Activated naive CD8-positive, alpha-beta T cell treated with anti-CD3 and anti-CD28 coated beads, Interleukin-2, amount 50 U/mL, for 24 hours (primary cell): ENCODE data around the gene PROKR1.

Source experiments
- ATAC-seq: fragments of 150-1000 bp; cut with Tn5 transposase; one replicate; pipeline ENCODE4 v1.10.0; 2021
- DNase-seq: peaks from one replicate; pipeline ENCODE4 v3.0.0; 2021
- H3K27ac Mint-ChIP-seq: one replicate; pipeline ENCODE4 v1.8.0; 2021; ENCODE audit warnings: mild to moderate bottlenecking, mixed read lengths
- H3K27me3 Mint-ChIP-seq: one replicate; pipeline ENCODE4 v1.8.0; 2021; ENCODE audit warnings: mixed read lengths
- H3K36me3 Mint-ChIP-seq: one replicate; pipeline ENCODE4 v1.8.0; 2021; ENCODE audit warnings: low read depth, mixed read lengths
- H3K4me1 Mint-ChIP-seq: one replicate; pipeline ENCODE4 v1.8.0; 2021; ENCODE audit warnings: mixed read lengths
- H3K4me3 Mint-ChIP-seq: one replicate; pipeline ENCODE4 v1.8.0; 2021; ENCODE audit warnings: mild to moderate bottlenecking, moderate library complexity, mixed read lengths
- H3K9me3 Mint-ChIP-seq: one replicate; pipeline ENCODE4 v1.8.0; 2021; ENCODE audit warnings: mixed read lengths

The PROKR1 gene

GRCh38 chr2:68632021-68632420 is 11.4 kb upstream of the PROKR1 start:
- H3K9me3 Mint-ChIP-seq: peaks cover 3% of the 10 kb centered on the region
- H3K27me3 Mint-ChIP-seq: peaks cover 14% of the 10 kb centered on the region
- no peak overlapping the region for H3K27ac Mint-ChIP-seq
- ATAC-seq (no peak), DNase-seq (no peak)
- H3K36me3 Mint-ChIP-seq: peaks cover 2% of the 10 kb centered on the region
- no peak overlapping the region for H3K4me3 Mint-ChIP-seq
- no peaks in the 10 kb centered on the region for H3K4me1 Mint-ChIP-seq

GRCh38 chr2:68637047-68637446 is 6.3 kb upstream of the PROKR1 start:
- peaks cover 7% of the 10 kb centered on the region for H3K4me1 Mint-ChIP-seq
- H3K36me3 Mint-ChIP-seq: peaks cover 5% of the 10 kb centered on the region
- H3K4me3 Mint-ChIP-seq: no peak overlapping the region
- H3K27me3 Mint-ChIP-seq: peaks cover 24% of the 10 kb centered on the region
- no peak overlapping the region for H3K27ac Mint-ChIP-seq
- peaks cover 14% of the 10 kb centered on the region for H3K9me3 Mint-ChIP-seq
- DNase-seq: no peak
- ATAC-seq: no peak

DNA sequence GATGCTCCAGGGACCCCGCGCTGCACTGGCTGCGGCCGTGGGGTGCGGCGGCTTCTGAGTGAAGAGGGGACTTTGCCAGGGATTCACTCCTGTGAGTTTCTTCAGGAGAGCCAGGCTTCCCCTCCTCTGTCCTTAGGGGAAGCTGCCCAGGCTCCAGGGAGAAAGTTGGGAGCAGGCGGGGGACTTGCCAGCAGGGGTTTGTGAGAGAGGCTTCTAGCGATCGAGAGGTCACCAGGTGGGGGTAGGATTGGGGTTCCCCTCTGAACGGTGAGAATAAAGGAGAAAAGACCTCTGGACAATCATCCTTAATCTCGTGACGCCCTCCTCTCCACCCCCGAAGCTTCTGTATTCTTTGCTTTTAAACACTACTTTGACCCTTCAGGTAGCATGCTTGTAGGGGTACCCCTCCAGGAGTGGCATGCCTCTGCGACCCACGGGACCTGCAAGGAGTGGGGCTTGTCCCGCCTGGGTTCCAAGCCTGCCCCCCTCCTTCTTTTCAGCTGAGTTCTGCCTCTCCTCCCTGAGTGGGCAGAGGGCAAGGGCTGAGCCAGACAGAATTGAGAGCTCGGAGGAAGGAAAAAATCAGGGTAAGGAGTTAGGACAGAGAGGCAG is 601 bp downstream of the PROKR1 start:
- Mint-ChIP-seq H3K4me3 (peak overlapping the region; percentile 46), H3K27me3 (peaks cover 64% of the 10 kb centered on the region), H3K9me3 (peaks cover 16% of the 10 kb centered on the region), H3K27ac (no peak overlapping the region), H3K4me1 (peaks cover 31% of the 10 kb centered on the region), H3K36me3 (peaks cover 10% of the 10 kb centered on the region)
- ATAC-seq: peak; percentile 17
- no peak for DNase-seq

- Mint-ChIP-seq H3K9me3 (peaks cover 12% of the 10 kb centered on the region), H3K27ac (no peak overlapping the region), H3K4me3 (no peak overlapping the region), H3K4me1 (peaks cover 33% of the 10 kb centered on the region), H3K36me3 (peaks cover 10% of the 10 kb centered on the region), H3K27me3 (peaks cover 66% of the 10 kb centered on the region)
- peak; percentile 92 for ATAC-seq
- DNase-seq: no peak
Measured at GRCh38 chr2:68645523-68645922, 2.1 kb downstream of the PROKR1 start.

DNA sequence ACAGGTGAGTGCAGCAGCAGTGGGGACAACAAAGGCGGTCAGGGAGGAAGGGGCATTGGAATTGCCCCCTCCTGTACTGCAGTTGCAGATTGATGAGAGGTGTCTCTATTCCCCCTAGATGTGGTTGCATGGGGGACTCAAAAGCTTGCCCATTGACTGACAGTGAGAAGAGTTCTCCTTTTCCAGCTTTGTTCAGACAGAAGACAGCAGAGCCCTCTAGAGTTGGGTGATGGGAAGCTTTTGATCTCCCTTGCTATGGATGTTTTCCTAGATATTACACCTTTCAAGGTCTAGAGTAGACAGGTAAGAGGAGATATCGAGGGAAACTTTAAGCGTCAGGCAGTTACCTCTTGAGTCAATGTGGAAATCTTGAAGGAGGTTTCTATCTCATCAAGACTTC is 2.9 kb downstream of the PROKR1 start:
- ATAC-seq (no peak), DNase-seq (no peak)
- H3K4me1 Mint-ChIP-seq: peaks cover 35% of the 10 kb centered on the region
- no peak overlapping the region for H3K27ac Mint-ChIP-seq
- H3K9me3 Mint-ChIP-seq: peaks cover 4% of the 10 kb centered on the region
- H3K4me3 Mint-ChIP-seq: no peak overlapping the region
- H3K27me3 Mint-ChIP-seq: peaks cover 59% of the 10 kb centered on the region
- H3K36me3 Mint-ChIP-seq: peaks cover 7% of the 10 kb centered on the region

GRCh38 chr2:68650645-68651044 is 7.3 kb downstream of the PROKR1 start:
- no peaks in the 10 kb centered on the region for H3K9me3 Mint-ChIP-seq
- DNase-seq: no peak

GRCh38 chr2:68653034-68653433 is 9.7 kb downstream of the PROKR1 start:
- Mint-ChIP-seq H3K4me3 (peak overlapping the region; percentile 45), H3K36me3 (no peaks in the 10 kb centered on the region), H3K4me1 (peaks cover 50% of the 10 kb centered on the region), H3K27ac (peak overlapping the region; percentile 94), H3K27me3 (peaks cover 11% of the 10 kb centered on the region), H3K9me3 (no peaks in the 10 kb centered on the region)
- ATAC-seq: peak; percentile 27
- DNase-seq: no peak

More at GRCh38 chr2:68650645-68651044, 7.3 kb downstream of the PROKR1 start:
- Mint-ChIP-seq H3K4me1 (peaks cover 60% of the 10 kb centered on the region), H3K4me3 (no peak overlapping the region), H3K36me3 (no peaks in the 10 kb centered on the region), H3K27ac (peak overlapping the region; percentile 19), H3K27me3 (peaks cover 26% of the 10 kb centered on the region)
- no peak for ATAC-seq

GRCh38 chr2:68653538-68653982 is 10.2 kb downstream of the PROKR1 start:
- peak; percentile 90 for ATAC-seq
- Mint-ChIP-seq H3K27me3 (peaks cover 15% of the 10 kb centered on the region), H3K36me3 (no peaks in the 10 kb centered on the region), H3K4me3 (peak overlapping the region; percentile 45), H3K9me3 (no peaks in the 10 kb centered on the region), H3K4me1 (peaks cover 53% of the 10 kb centered on the region), H3K27ac (peak overlapping the region; percentile 94)
- DNase-seq: peak; percentile 60

DNA sequence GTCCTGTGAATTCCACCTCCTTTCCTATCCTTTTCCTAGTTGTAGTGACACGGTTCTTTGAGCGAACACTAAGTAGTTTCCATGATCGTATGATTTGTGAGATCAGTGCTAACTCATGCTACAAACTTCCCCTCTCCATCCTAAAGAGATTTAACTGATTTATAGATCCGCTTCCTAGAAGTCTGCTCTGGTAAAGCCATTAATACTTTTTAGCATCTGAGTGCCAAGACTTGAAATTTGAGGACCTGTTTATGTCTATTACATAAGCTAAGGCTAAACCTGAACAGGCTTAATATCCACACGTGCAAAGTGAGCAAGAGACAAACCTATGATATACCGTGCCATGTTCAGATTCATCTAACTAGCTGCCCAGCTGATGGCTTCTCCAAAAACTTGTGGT is 14.9 kb downstream of the PROKR1 start:
- Mint-ChIP-seq H3K4me3 (no peak overlapping the region), H3K9me3 (no peaks in the 10 kb centered on the region), H3K4me1 (peaks cover 51% of the 10 kb centered on the region), H3K27me3 (peaks cover 14% of the 10 kb centered on the region), H3K36me3 (no peaks in the 10 kb centered on the region), H3K27ac (no peak overlapping the region)
- DNase-seq (no peak), ATAC-seq (no peak)

DNA sequence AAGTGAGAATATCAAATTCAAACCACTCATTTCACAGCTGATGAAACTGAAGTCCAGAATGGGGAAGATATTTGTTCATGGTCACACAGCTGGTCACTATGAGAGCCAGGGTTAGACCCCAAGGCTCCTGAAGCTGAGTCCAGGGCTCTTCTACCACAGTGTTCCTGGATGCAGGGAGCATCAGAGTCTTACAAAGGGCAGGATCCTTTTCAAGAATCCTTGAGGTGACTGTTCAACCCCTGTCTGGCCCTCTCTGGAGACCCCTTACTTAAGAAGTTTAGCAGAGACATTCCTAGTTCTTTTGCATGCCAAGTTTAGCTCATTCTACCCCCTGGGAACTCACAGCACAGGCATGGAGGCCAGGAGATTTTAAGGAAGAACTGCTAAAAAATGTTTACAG is 15.7 kb downstream of the PROKR1 start:
- Mint-ChIP-seq H3K4me1 (peaks cover 49% of the 10 kb centered on the region), H3K4me3 (no peak overlapping the region), H3K27ac (no peak overlapping the region), H3K27me3 (peaks cover 14% of the 10 kb centered on the region), H3K9me3 (no peaks in the 10 kb centered on the region), H3K36me3 (no peaks in the 10 kb centered on the region)
- DNase-seq (no peak), ATAC-seq (no peak)

- no peak overlapping the region for H3K4me3 Mint-ChIP-seq
- peaks cover 6% of the 10 kb centered on the region for H3K9me3 Mint-ChIP-seq
- H3K27ac Mint-ChIP-seq: no peak overlapping the region
- DNase-seq (no peak), ATAC-seq (peak; percentile 64)
- H3K36me3 Mint-ChIP-seq: no peaks in the 10 kb centered on the region
- peaks cover 44% of the 10 kb centered on the region for H3K4me1 Mint-ChIP-seq
- H3K27me3 Mint-ChIP-seq: peaks cover 24% of the 10 kb centered on the region
Measured at GRCh38 chr2:68660658-68661057, 17.3 kb downstream of the PROKR1 start.

- H3K4me3 Mint-ChIP-seq: no peak overlapping the region
Measured at GRCh38 chr2:68662466-68662865, 19.1 kb downstream of the PROKR1 start.

GRCh38 chr2:68663371-68664156 is 20.2 kb downstream of the PROKR1 start:
- Mint-ChIP-seq H3K4me3 (peak overlapping the region; percentile 10), H3K4me1 (peaks cover 41% of the 10 kb centered on the region), H3K27me3 (peaks cover 19% of the 10 kb centered on the region), H3K27ac (peak overlapping the region; percentile 62), H3K36me3 (no peaks in the 10 kb centered on the region), H3K9me3 (peaks cover 16% of the 10 kb centered on the region)
- DNase-seq: no peak
- peak; percentile 97 for ATAC-seq

More at GRCh38 chr2:68662466-68662865, 19.1 kb downstream of the PROKR1 start:
- peaks cover 12% of the 10 kb centered on the region for H3K9me3 Mint-ChIP-seq
- H3K27ac Mint-ChIP-seq: no peak overlapping the region
- H3K27me3 Mint-ChIP-seq: peaks cover 23% of the 10 kb centered on the region
- H3K4me1 Mint-ChIP-seq: peaks cover 44% of the 10 kb centered on the region
- no peak for ATAC-seq
- no peaks in the 10 kb centered on the region for H3K36me3 Mint-ChIP-seq
- no peak for DNase-seq

GRCh38 chr2:68667371-68667770 is 24.0 kb downstream of the PROKR1 start:
- peaks cover 20% of the 10 kb centered on the region for H3K9me3 Mint-ChIP-seq
- DNase-seq: no peak
- peaks cover 22% of the 10 kb centered on the region for H3K4me1 Mint-ChIP-seq
- H3K27me3 Mint-ChIP-seq: peaks cover 25% of the 10 kb centered on the region
- no peak for ATAC-seq
- no peak overlapping the region for H3K27ac Mint-ChIP-seq
- H3K36me3 Mint-ChIP-seq: no peaks in the 10 kb centered on the region
- H3K4me3 Mint-ChIP-seq: no peak overlapping the region

DNA sequence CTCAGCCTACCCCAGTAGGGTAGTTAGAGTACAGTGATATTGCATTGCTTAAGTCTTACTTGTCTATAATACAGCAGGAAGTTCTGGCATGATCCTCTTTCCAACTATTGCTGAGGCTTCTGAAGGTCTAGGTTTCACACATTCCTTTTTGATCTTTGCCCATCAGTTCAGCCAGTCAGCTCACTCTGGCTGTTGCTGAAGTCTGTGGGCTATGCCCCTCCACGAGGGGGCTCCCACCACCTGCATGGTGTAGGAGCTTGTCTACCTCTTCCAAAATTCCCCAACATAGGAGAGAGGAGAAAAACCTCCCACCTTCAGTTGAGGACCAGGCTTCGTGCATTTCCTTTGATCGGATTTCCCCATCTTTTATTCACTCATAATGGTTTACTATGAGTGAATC is 26.3 kb downstream of the PROKR1 start:
- Mint-ChIP-seq H3K4me1 (peaks cover under 1% of the 10 kb centered on the region), H3K9me3 (peaks cover 18% of the 10 kb centered on the region), H3K27me3 (peaks cover 28% of the 10 kb centered on the region), H3K36me3 (no peaks in the 10 kb centered on the region), H3K4me3 (no peak overlapping the region), H3K27ac (no peak overlapping the region)
- ATAC-seq: no peak
- no peak for DNase-seq
